GM12878 (cell line): ENCODE data around the gene THADA. TPM values are rescaled to one million over a fixed set of nuclear protein-coding genes. Genes with fewer than 3 reads are reported as not detected.

Source experiments
- CHD1 ChIP-seq: IDR thresholded peaks from 2 replicates; pipeline ENCODE4 v1.6.1; 2012; ENCODE audit warnings: low read depth, low read length, improper control_type of control experiment
- EGR1 ChIP-seq, 2 experiments: IDR thresholded peaks; 1 replicate in 1 of 2; 2 replicates in 1 of 2; pipeline ENCODE4 v1.6.1; 2011 to 2012; ENCODE audit warnings: low read depth in 2 of 2, low read length in 2 of 2, borderline replicate concordance in 1 of 2, mild to moderate bottlenecking in 1 of 2, moderate library complexity in 1 of 2
- FOXM1 ChIP-seq: IDR thresholded peaks from 2 replicates; pipeline ENCODE4 v1.6.1; 2012; ENCODE audit warnings: low read depth, mild to moderate bottlenecking, inconsistent platforms, low read length, moderate library complexity
- GATAD2B ChIP-seq: fragments of 450-650 bp; conservative IDR thresholded peaks from 2 replicates; pipeline ENCODE4 v1.6.1; 2017; ENCODE audit warnings: low read depth, mild to moderate bottlenecking, moderate library complexity
- HCFC1 ChIP-seq: fragments of 150-350 bp; IDR thresholded peaks from 2 replicates; pipeline ENCODE4 v1.6.1; 2014; ENCODE audit warnings: low read length
- HDGF ChIP-seq: fragments of 450-650 bp; IDR thresholded peaks from 2 replicates; pipeline ENCODE4 v1.6.1; 2016; ENCODE audit warnings: antibody characterized with exemption
- IKZF2 ChIP-seq, 2 experiments: fragments of 450-650 bp; IDR thresholded peaks; 2 replicates each; pipeline ENCODE4 v1.6.1; 2017; ENCODE audit warnings: mild to moderate bottlenecking in 2 of 2, moderate library complexity in 2 of 2
- JUND ChIP-seq: IDR thresholded peaks from 2 replicates; pipeline ENCODE4 v1.6.1; 2012; ENCODE audit warnings: low read depth, mild to moderate bottlenecking, low read length, improper control_type of control experiment, moderate library complexity
- MEF2A ChIP-seq: IDR thresholded peaks from 2 replicates; pipeline ENCODE4 v1.6.1; 2011; ENCODE audit warnings: low read depth, mild to moderate bottlenecking, low read length, moderate library complexity; ENCODE audit not compliant: insufficient read depth
- MLLT1 ChIP-seq: fragments of 450-650 bp; IDR thresholded peaks from 2 replicates; pipeline ENCODE4 v1.6.1; 2016; ENCODE audit warnings: mild to moderate bottlenecking
- MXI1 ChIP-seq: fragments of 150-350 bp; IDR thresholded peaks from 2 replicates; pipeline ENCODE4 v1.6.1; 2011; ENCODE audit warnings: low read depth, mild to moderate bottlenecking, inconsistent platforms, low read length, improper control_type of control experiment
- NFYA ChIP-seq: IDR thresholded peaks from 2 replicates; pipeline ENCODE4 v1.6.1; 2011; ENCODE audit warnings: low read depth, mild to moderate bottlenecking, low read length, improper control_type of control experiment, borderline replicate concordance
- PAX8 ChIP-seq: fragments of 450-650 bp; IDR thresholded peaks from 2 replicates; pipeline ENCODE4 v1.6.1; 2017; ENCODE audit warnings: mild to moderate bottlenecking, moderate library complexity
- PKNOX1 ChIP-seq: fragments of 450-650 bp; IDR thresholded peaks from 2 replicates; pipeline ENCODE4 v1.6.1; 2016; ENCODE audit warnings: mild to moderate bottlenecking
- POU2F2 ChIP-seq: IDR thresholded peaks from 3 replicates; pipeline ENCODE4 v1.6.1; 2011; ENCODE audit warnings: low read depth, mild to moderate bottlenecking, low read length, borderline replicate concordance
- RB1 ChIP-seq: fragments of 450-650 bp; formaldehyde crosslinking; IDR thresholded peaks from 2 replicates; pipeline ENCODE4 v1.6.1; 2017; ENCODE audit warnings: mild to moderate bottlenecking, borderline replicate concordance
- SIX5 ChIP-seq: IDR thresholded peaks from 2 replicates; pipeline ENCODE4 v1.6.1; 2011; ENCODE audit warnings: mild to moderate bottlenecking, low read depth, low read length, moderate library complexity; ENCODE audit not compliant: severe bottlenecking
- SMAD5 ChIP-seq: IDR thresholded peaks from 2 replicates; pipeline ENCODE4 v1.6.1; 2016; ENCODE audit warnings: antibody characterized with exemption, low read depth
- SP1 ChIP-seq: IDR thresholded peaks from one replicate; pipeline ENCODE4 v1.6.1; 2011; ENCODE audit warnings: low read depth, low read length
- SRF ChIP-seq, 2 experiments: IDR thresholded peaks; 2 replicates each; pipeline ENCODE4 v1.6.1; 2011; ENCODE audit warnings: low read depth in 2 of 2, low read length in 2 of 2, mild to moderate bottlenecking in 1 of 2, moderate library complexity in 1 of 2
- TBL1XR1 ChIP-seq: IDR thresholded peaks from 2 replicates; pipeline ENCODE4 v1.6.1; 2012; ENCODE audit warnings: low read depth, low read length, improper control_type of control experiment
- USF2 ChIP-seq: IDR thresholded peaks from 2 replicates; pipeline ENCODE4 v1.6.1; 2011; ENCODE audit warnings: low read depth, low read length, improper control_type of control experiment, borderline replicate concordance
- ZBTB40 ChIP-seq: fragments of 450-650 bp; IDR thresholded peaks from 2 replicates; pipeline ENCODE4 v1.6.1; 2016; ENCODE audit warnings: mild to moderate bottlenecking, moderate library complexity, borderline replicate concordance
- ZNF24 ChIP-seq: fragments of 450-650 bp; IDR thresholded peaks from 2 replicates; pipeline ENCODE4 v1.6.1; 2017; ENCODE audit warnings: antibody characterized with exemption, mild to moderate bottlenecking
- ZNF622 ChIP-seq: fragments of 450-650 bp; IDR thresholded peaks from 2 replicates; pipeline ENCODE4 v1.6.1; 2017; ENCODE audit warnings: mild to moderate bottlenecking, inconsistent platforms
- ZSCAN29 ChIP-seq: fragments of 450-650 bp; IDR thresholded peaks from 2 replicates; pipeline ENCODE4 v1.6.1; 2017; ENCODE audit warnings: mild to moderate bottlenecking, moderate library complexity
- polyA plus RNA-seq, 11 experiments: library from polyadenylated mRNA; depleted of rRNA in 4 of 11; unstranded in 6 of 11; stranded (reverse) in 5 of 11; fragments of >200 nt; fragmentation: Nextera tagmentation in 4 of 11; fragmentation: Illumina TruSeq in 1 of 11; extraction: Ambion mirVana in 4 of 11; extraction: Trizol in 1 of 11; gene quantifications; 1 replicate in 1 of 11; 2 replicates in 10 of 11; pipeline versions ENCODE4 v1.2.1 to v1.2.3, GENCODE V29; 2011 to 2016; ENCODE audit warnings: inconsistent platforms in 2 of 11, missing spikeins in 2 of 11, low read depth in 1 of 11
- total RNA-seq, 4 experiments: library from RNA; depleted of rRNA in 3 of 4; stranded (reverse); fragments of >200 nt in 3 of 4; fragmentation: Illumina TruSeq in 1 of 4; extraction: Trizol in 1 of 4; gene quantifications; 2 replicates each; pipeline versions ENCODE4 v1.2.1 to v1.2.3, GENCODE V29; 2013 to 2021

THADA gene
- total and polyA plus RNA-seq, 10 of the 15 experiments (the other 5 are each of a cell fraction or from before 2014, with no cell fraction given): 14.6 to 33.2 (median 23.2) TPM

- TF ChIP-seq USF2 (no peak), ZSCAN29 (no peak), FOXM1 (no peak), IKZF2 (IDR thresholded peaks at IDR 0.05) (peak; percentile 36 to 45; a peak in 2 of 4 replicates), SP1 (no peak), HDGF (peak; percentile 85), ZBTB40 (no peak), TBL1XR1 (no peak), MXI1 (0 out of 2 replicates have a peak, but pooled peaks have one; percentile 21), ZNF622 (no peak), MEF2A (no peak), RB1 (no peak), HCFC1 (no peak; the same call in 1 of the 2 replicates), JUND (no peak), GATAD2B (peak; percentile 90; the same call in 1 of the 2 replicates), MLLT1 (peak; percentile 74; the same call in 1 of the 2 replicates), SIX5 (no peak), SRF (IDR thresholded peaks at IDR 0.05; ENCODE audit: low read depth in 2 of 2, low read length in 2 of 2) (no peak), CHD1 (0 out of 2 replicates have a peak, but pooled peaks have one; percentile 58), PAX8 (no peak), SMAD5 (no peak), PKNOX1 (peak; percentile 95), ZNF24 (no peak), EGR1 (IDR thresholded peaks at IDR 0.05; ENCODE audit: borderline replicate concordance in 1 of 2, low read depth in 2 of 2, low read length in 2 of 2) (no peak), POU2F2 (no peak), NFYA (no peak)
Observed at GRCh38 chr2:43224131-43224570, 371.7 kb downstream of the THADA start (continued).
